GM21381 (cell line): ENCODE measurements around the gene PRKCH.
"Not testable (repeated sequence)": the region's sequence is repeated elsewhere in the genome, so short reads cannot be mapped to it uniquely, and the experiment has no call there.

Source experiments
- ATAC-seq: cut with Tn5 transposase; IDR thresholded peaks from one replicate; pipeline ENCODE4 v1.9.1; 2021; ENCODE audit warnings: mild to moderate bottlenecking, moderate library complexity; ENCODE audit not compliant: unreplicated experiment

The PRKCH gene

DNA sequence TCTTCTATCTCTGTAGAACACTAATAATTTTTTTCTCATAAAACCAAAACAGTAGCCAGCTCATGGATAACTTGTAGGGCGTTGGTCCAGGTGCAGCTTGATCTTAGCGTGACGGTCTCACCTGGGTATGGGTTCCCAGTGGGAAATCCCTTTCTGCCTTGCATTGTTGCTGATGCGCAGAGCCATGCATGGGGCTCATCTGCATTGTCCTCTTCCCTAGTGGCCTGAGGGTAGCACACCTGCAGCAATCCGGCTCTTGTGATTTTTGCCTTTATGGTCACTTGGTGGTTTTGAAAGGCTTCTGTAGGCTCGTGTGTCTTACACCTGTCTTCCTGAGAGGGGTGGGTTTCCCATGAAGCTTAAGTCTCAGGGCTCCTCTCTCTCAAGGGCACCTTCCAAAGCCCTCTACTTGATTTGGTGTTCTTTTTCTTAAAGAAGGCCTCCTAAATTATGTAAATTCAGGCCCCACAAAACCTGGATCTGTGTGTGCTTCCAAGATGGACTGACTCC, 130.6 kb downstream of the PRKCH start:
- ATAC-seq = no peak

DNA sequence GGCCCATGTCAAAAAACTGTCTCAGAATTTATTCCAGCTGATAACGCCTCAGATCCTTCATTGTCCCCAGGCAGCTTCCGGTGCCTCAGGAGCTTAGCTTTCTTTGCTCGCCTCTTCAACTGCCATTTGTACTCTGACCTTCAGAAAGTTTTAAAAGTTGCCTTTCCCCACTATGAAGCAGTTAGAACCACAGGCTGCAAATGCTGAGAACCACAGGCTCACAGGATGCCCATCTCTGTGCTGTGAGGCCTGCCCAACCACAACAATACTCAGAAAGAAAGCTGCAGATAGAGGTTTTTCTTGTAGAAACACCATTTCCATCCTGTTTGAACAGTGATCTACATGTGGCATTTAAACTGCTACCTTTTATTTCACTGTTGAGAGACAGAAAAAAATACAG, 131.1 kb downstream of the PRKCH start:
- no peak for ATAC-seq

DNA sequence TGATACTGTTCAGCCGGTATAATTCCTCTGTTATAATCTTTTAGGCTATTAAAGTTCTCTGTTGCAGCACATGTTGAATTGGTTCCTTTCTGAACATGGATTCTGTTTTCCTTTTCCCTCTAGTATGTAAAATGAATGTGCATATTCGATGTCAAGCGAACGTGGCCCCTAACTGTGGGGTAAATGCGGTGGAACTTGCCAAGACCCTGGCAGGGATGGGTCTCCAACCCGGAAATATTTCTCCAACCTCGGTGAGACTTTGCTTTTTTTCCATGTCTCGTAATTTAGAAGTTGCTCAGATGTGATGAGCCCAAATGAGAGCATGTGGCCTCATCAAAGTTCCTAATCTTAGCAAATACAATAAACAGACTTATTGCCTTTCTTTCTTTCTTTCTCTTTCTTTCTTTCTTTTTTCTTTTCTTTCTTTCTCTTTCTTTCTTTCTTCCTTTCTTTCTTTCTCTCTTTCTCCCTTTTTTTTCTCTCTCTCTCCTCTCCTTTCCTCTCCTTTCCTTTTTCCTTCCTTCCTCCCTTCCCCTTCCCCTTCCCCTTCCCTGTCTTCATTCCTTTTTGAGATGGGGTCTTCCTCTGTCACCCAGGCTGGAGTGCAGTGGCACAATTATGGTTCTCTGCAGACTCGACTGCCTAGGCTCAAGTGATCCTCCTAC, 131.9 kb downstream of the PRKCH start:
- ATAC-seq = no peak

DNA sequence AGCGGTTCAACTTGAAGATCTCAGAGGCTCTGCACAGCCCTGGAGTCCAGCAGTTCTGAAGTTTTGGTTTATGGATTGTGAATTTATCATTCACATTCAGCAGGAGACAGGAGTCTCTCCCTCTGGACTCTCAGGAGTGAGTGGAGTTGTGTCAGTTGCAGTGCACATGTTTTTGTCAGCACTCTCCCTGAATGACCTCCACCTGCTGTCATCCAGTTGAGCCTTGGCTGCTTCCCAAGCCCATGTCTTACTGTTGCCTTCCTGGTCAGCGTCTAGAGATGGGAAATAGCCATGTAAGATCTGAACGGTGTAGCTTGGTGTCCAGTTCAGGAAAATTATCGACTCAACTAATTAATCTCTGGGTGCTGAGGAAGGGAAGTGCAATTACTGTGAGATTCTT, 133.2 kb downstream of the PRKCH start:
- no peak for ATAC-seq

DNA sequence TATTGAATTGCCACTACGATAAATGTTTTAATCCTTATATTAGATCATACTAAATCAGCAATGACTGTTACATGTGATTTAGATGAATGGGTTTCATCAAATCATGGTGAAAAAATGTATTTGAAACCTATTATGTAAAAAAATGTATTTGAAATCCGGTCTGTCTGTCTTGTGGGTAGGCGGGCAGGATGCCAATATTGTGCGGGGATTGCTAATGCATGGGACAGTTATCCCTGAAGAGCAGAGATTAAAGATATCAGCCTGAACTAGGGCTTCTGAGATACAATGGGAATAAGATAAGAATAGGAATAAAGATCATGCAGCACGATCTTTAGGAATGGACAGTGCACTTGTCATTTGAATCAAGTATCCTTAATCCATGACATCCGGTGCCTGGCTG, 134.0 kb downstream of the PRKCH start:
- ATAC-seq = no peak

DNA sequence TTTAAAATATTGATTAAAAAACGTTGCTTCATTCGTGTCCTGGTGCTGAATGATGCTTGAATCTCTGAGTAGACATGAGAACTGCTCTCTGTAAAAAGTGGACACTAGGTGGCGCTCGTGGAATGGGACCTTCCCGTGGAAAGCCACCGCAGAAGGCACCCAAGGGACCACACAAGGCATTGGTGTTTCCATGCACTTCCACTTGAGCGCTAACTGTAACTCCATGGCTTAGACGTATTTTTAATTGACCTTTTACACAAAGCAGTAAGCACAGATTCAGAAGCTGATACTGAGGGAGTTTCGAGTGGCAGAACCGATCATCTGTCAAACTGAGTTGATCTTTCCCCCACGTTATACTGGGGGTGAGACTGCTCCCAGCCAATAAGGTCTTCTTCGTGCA, 135.3 kb downstream of the PRKCH start:
- ATAC-seq = peak; percentile 73

DNA sequence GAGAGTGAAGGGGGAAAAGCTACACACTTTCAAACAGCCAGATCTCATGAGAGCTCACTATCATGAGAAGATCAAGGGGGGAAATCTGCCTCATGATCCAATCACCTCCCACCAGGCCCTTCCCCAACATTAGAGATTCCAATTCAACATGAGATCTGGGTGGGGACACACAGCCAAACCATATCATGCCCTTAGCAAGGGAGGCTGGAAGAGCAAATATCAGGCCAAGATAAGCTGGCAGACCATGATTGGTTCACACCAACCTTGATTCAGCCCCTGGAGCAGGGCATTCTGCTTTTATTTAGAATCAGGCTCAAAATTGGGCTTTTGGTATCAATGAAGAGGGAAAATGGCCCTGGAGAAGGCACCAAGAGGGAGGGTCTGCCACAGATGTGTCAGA, 137.4 kb downstream of the PRKCH start:
- no peak for ATAC-seq

DNA sequence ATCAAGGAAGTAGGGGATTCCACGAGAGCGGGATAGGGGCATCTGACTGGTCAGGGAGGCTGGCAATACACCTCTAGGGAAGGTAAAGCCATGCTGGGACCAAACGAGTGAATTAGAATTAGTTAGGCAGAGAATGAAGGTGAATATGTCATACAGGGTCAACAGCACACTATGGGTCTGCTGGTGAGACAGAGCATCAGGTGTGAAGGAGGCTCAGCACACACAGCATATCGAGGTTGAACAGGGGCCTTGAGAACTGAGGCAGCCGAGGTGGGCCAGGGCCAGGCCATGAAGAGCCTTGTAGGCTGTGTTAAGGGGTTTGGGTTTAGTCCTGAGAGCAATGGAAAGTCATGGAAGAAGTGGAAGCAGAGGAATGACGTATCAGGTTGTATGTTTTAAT, 137.8 kb downstream of the PRKCH start:
- no peak for ATAC-seq

DNA sequence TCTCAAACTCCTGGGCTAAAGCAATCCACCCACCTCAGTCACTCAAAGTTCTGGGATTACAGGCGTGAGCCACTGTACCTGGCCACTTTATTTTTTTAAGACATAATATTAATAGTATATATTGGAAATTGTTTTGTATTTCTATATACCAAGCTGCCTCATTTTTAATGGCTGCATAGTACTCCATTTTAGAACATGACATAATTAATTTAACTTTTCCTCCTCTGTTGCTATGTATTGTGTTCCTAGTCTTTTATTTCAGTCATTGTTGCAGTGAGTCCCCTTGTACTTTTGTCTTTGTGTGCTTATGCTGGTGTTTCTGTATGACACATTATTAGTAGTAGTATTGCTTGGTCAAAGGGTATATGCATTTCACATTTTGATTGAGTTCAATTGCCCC, 138.7 kb downstream of the PRKCH start:
- no peak for ATAC-seq

DNA sequence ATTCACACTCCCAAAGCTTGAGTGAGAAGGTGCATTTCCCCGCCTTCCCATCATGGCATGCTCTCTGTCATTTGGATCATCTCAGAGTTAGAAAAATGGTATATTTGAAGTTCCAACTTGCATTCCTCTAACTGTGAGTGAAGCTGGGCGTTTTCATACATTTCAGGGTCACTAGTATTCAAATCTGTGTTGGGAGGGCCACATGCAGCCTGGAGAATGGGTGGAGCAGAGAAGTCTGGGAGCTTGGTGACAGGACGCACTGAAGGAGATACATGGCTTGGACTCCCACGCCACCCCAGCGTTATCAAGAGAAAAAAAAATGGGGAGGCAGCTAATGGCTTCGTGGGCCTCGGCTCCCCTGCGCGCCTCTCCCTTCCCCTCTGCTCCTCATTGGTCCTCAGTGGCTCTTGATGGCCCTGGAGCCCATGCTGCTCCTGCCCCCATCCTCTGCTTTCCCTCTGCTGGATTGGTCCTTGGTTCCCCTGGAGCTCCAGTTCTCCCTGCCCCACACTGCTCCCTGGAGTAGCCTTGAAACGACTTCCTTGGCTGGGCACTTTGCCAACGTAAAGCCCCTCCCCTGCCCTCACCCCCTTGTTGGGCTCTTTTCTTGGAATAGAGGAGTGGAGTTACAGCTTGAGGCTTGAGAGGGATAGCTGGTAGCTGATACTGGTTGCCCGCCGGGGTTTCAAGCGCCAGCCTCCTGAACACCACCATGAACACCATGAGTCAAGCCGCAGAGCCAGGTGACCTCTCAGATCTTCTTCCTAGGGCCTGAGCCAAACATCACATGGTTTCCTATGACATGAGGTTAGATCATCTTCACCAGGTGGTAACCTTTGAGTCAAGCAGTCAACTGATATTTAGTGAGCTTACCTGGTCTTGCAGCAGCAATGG, 139.6 kb downstream of the PRKCH start:
- no peak for ATAC-seq

DNA sequence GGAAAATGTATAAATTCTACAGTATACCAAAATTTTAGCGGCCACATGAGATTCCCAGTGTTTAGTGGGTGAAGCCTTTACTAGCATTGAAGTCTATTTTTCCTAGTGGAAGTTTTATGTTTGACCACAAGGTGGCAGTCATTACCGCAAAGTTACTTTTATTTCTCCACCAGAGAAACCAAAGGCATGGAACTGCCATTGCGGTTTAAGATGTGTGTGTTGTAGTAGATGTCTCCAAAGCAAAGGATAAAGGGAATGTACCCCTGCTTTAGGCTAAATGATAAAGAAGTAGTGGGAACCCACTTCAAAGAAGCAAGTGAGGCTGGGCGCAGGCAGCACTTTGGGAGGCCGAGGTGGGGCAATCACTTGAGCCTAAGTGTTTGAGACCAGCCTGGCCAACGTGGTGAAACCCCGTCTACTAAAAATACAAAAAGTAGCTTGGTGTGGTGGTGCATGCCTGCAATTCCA, 140.5 kb downstream of the PRKCH start:
- ATAC-seq = no peak

DNA sequence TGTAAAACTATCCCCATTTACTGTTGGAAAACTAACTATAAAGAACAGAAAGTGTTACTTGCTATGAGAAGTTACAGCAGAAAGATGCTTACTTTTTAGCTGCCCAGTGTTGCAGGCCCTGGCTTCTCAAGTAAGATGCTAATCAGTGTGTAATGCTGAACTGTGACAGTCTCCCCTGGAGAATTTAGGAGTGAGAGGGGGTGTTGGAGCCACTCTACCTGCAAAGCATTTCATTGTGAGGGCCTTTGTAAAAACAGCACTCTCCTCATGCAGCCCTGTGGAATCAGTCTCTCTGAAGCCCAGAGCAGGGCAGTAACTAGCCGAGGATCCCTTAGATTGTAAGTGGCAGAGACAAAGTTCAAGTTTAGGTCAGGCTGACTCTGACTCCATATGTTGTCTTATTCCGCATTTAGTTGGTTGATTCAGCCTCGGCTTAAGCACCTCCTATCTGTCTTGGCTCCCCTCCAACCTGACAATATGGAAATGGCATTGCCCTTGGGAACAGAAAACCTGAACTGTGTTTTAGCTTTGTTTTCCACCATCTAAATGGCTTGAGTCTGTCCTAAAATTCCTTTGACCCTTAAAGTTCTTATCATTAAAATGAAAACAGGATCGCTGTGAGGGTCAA, 141.3 kb downstream of the PRKCH start:
- no peak for ATAC-seq

DNA sequence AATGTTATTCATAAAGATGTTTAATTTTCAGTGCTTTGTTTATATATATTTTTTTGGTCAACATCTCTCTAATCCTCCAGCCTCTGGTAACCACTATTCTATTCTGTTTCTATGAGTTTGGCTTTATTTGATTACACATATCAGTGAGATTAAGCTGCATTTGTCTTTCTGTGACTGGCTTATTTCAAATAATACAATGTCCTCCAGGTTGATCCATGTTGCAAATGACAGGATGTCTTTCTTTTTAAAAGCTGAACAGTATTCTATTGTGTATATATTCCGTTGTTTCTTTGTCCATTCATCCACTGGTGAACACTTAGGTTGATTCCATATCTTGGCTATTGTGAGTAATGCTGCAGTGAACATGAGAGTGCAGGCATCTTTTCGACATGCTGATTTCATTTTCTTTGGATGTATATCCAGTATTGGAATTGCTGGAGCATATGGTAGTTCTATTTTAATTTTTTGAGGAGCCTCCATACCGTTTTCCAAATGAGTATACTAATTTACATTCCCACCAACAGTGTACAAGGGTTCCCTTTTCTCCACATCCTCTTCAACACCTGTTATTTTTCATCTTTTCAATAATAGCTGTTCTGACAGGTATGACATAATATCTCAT, 142.4 kb downstream of the PRKCH start:
- no peak for ATAC-seq

DNA sequence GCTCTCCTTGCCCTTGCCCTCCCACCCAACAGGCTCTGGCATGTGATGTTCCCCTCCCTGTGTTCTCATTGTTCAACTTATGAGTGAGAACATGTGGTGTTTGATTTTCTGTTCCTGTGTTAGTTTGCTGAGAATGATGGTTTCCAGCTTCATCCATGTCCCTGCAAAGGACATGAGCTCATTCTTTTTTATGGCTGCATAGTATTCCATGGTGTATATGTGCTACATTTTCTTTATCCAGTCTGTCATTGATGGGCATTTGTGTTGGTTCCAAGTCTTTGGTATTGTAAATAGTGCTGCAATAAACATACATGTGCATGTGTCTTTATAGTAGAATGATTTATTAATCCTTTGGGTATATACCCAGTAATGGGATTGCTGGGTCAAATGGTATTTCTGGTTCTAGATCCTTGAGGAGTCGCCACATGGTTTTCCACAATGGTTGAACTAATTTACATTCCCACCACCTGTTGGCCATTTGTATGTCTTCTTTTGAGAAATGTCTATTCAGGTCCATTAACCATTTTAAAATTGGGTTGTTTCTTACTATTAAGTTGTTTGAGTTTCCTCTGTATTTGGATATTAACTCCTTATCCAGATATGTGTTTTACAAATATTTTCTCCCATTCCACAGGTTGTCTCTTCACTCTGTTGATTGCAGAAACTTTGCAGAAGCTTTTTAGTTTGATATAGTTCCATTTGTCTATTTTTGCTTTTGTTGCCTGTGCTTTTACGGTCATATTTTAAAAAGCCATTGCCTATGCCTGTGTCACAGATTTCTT, 143.4 kb downstream of the PRKCH start:
- not testable (repeated sequence) for ATAC-seq

DNA sequence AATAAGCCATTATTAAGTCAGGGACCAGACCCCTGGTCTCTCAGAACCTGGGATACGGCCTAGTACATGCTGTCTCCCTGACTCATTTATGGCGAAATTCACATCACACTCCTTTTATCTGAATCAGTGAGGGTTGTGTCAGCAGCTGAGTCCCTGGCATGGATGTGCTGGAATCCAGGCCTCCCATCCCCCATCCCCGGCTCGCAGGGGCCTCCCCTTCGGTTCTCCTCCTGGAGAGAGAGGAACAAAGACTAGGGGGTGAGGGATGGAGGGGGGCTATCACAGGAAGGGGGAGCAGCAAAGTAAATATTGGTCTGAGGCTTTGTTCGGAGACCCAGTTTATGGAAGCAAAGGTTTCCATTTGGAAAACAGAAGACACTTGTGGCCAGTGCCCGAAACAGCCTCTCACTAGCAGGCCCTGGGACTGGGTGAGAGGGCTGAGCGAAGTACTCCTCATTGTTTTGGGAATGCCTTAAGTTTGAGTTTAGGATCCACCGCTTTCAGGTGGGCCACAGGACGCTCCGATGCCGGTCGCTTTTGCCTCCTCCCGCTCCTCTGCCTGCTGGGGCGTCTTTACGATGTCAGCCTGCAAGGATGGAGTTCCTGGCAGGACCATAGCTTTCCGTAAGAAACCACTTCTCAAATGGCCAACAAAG, 145.0 kb downstream of the PRKCH start:
- no peak for ATAC-seq

DNA sequence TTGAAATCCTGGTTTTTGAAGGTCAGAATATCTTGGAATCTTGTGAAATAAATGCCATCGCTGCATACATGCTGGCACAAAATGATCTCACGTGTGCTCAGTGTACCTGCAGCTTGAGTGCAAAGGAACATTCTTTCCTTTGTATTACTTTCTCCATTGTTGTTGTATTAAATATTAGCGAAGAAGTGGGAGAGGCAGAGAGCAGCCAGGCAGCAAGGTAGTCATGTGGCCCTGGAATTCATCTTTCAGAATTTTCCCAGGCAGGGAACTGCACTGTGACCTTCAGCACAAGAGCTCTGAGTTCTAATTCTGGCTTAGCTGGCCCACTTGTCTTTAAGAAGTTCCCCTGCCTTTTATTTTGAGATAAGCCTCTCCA, 145.5 kb downstream of the PRKCH start:
- ATAC-seq = no peak

DNA sequence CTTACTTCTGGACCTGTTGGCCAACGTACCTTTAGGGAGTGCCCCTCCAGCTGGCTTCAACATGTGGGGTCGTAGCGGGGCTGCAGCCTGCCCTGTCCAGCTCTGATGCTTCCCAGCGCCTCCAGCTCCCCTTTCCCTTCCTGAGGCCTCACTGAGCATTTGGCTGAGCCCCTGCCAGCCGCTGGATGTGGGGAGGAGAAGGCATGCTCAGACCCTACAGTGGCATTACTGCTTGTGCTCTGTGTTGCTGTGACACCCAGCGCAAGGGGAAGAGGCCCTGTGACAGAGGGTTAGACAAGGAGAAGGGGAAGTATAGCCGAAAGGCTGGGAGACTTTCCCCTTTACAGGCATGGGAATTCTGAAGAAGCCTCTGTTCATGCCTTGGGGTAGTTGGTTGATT, 145.9 kb downstream of the PRKCH start:
- ATAC-seq = no peak

DNA sequence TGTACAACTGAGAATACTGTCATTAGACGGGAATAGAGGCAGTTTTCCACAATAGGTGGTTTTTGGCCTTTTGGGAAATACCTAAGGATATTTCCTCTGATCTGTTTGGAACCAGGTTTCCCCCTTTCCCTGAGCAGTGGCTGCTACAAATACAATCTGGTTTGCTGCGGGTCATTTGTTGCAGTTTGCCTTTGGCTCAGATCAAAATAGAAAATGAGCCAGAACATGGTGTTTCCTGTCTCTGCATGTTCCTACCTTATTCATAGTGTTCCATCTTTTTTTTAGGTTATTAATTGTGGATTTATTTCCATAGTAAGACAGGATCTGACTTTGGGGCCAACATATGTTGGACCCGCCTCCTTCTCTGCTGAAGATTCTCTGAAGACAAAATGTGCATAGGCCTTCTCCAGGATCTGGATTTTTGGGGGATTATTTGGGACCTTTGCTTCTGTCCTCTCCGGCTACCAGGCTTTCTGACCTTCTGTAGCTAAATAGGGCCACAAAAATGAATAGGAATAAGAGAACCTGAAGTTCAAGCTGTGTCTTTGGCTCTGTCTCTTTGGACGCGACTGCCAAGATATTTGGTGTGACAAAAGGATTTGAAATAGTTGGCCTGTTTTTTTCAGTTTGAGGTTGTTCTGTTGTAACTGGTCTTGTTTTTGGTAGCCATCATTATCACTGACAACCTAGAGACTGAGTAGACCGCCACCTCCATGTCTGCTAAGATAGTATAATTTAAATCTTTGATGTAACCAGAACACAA, 146.9 kb downstream of the PRKCH start:
- ATAC-seq = no peak

DNA sequence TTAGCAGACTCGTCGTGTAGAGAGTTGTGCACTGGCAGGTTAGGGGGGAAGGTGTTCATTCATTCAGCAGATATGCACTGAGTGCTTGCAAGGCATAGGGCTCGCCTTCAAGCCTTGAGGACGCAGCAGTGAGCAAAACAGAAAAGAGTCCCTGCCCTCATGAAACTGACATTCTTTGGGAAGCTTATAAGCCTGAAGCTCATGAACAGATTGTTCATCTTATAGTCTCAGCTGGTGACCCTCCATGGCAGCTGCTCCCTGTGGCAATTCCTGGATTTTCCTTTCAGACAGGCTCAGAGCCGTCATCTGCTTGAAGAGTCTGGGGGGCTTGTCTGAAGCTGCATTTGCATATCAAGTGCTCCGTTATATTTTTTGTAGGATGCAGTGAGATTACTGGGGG, 148.4 kb downstream of the PRKCH start:
- ATAC-seq = no peak
